A549 (cell line): ENCODE measurements around the gene GDF9. TPM values are rescaled to one million over a fixed set of nuclear protein-coding genes. Genes with fewer than 3 reads are reported as not detected.

Source experiments
- ATAC-seq, 2 experiments: fragments of 200-7000 bp in 1 of 2; fragments of >200 bp in 1 of 2; cut with Nextera tagmentation in 1 of 2; cut with Tn5 transposase in 1 of 2; 3 replicates each; pipeline versions ENCODE4 v1.8.0 to v1.9.1; 2018 to 2020; ENCODE audit warnings: mild to moderate bottlenecking in 1 of 2, moderate library complexity in 1 of 2
- CTCF ChIA-PET: fragments of 300-600 bp; sonication (Branson Sonifier 250); formaldehyde crosslinking; extraction: SDS; loops from one replicate; lab custom pipeline; 2021; ENCODE audit warnings: antibody characterized with exemption, inconsistent platforms; lab: Yijun Ruan, JAX
- POLR2A ChIA-PET: fragments of 350-600 bp; formaldehyde crosslinking; extraction: SDS; loops from one replicate; lab custom pipeline; 2021; ENCODE audit warnings: antibody characterized with exemption, inconsistent platforms; lab: Yijun Ruan, JAX
- DNase-seq, 2 experiments: peaks; one replicate each; pipeline versions ENCODE4 v3.0.0 to v3.0.0-alpha.2; 2011 to 2016; ENCODE audit warnings: low read depth in 1 of 2, low spot score in 1 of 2
- FAIRE-seq: peaks from 2 replicates; lab custom pipeline; 2011; peaks lifted over from hg19 to GRCh38; lab: Jason Lieb, UNC
- H3K27ac ChIP-seq, 2 experiments: fragments of >200 bp; sonication (Bioruptor Twin); formaldehyde crosslinking; 3 replicates each; pipeline ENCODE4 v1.5.1; 2016 to 2017
- H3K4me1 ChIP-seq: fragments of >200 bp; sonication (Bioruptor Twin); formaldehyde crosslinking; 3 replicates; pipeline ENCODE4 v1.6.1; 2016
- H3K4me2 ChIP-seq: fragments of >200 bp; sonication (Bioruptor Twin); formaldehyde crosslinking; 3 replicates; pipeline ENCODE4 v1.6.1; 2016
- H3K4me3 ChIP-seq: fragments of >200 bp; sonication (Bioruptor Twin); formaldehyde crosslinking; 3 replicates; pipeline ENCODE4 v1.5.1; 2016
- H3K9me3 ChIP-seq: fragments of >200 bp; sonication (Bioruptor Twin); formaldehyde crosslinking; 3 replicates; pipeline ENCODE4 v1.6.1; 2016
- ATOH8 ChIP-seq: fragments of 250-450 bp; sonication (Bioruptor Pico); IDR thresholded peaks from 2 replicates; pipeline ENCODE4 v1.5.0; 2020; ENCODE audit warnings: low read depth, mild to moderate bottlenecking, moderate library complexity
- BHLHE40 ChIP-seq: IDR thresholded peaks from 2 replicates; pipeline ENCODE4 v1.6.1; 2012; ENCODE audit warnings: low read depth, low read length, inconsistent platforms
- CBX2 ChIP-seq: fragments of 200-600 bp; sonication (generic); IDR thresholded peaks from 2 replicates; pipeline ENCODE4 v1.6.1; 2016; ENCODE audit warnings: low read depth, mild to moderate bottlenecking, borderline replicate concordance
- CBX8 ChIP-seq: fragments of 200-600 bp; sonication (generic); IDR thresholded peaks from 2 replicates; pipeline ENCODE4 v1.6.1; 2016
- CEBPB ChIP-seq, 2 experiments: fragments of >200 bp in 1 of 2; sonication (Bioruptor Twin) in 1 of 2; formaldehyde crosslinking in 1 of 2; IDR thresholded peaks; 2 replicates each; pipeline ENCODE4 v1.6.1; 2012 to 2016
- CHD2 ChIP-seq: fragments of 150-350 bp; IDR thresholded peaks from 2 replicates; pipeline ENCODE4 v1.6.1; 2014; ENCODE audit warnings: low read length; ENCODE audit not compliant: partially characterized antibody
- FOSB ChIP-seq: fragments of 250-450 bp; sonication (Bioruptor Pico); IDR thresholded peaks from 2 replicates; pipeline ENCODE4 v1.5.0; 2020; ENCODE audit warnings: mild to moderate bottlenecking, moderate library complexity
- FOSL2 ChIP-seq, 2 experiments: fragments of 450-650 bp in 1 of 2; fragments of >200 bp in 1 of 2; sonication (Bioruptor Twin) in 1 of 2; formaldehyde crosslinking; IDR thresholded peaks; 2 replicates each; pipeline versions ENCODE4 v1.5.0 to v1.6.1; 2016 to 2020; ENCODE audit warnings: mild to moderate bottlenecking in 1 of 2, moderate library complexity in 1 of 2
- FOXS1 ChIP-seq: fragments of 250-450 bp; sonication (Bioruptor Pico); IDR thresholded peaks from 2 replicates; pipeline ENCODE4 v1.5.0; 2020; ENCODE audit warnings: mild to moderate bottlenecking, moderate library complexity
- GATA3 ChIP-seq: IDR thresholded peaks from 2 replicates; pipeline ENCODE4 v1.6.1; 2012; ENCODE audit warnings: borderline replicate concordance
- HDAC2 ChIP-seq: fragments of 200-600 bp; sonication (generic); IDR thresholded peaks from 2 replicates; pipeline ENCODE4 v1.6.1; 2016
- HEYL ChIP-seq: fragments of 250-450 bp; sonication (Bioruptor Pico); IDR thresholded peaks from 2 replicates; pipeline ENCODE4 v1.8.0; 2021; ENCODE audit warnings: mild to moderate bottlenecking, moderate library complexity
- HMGXB4 ChIP-seq: fragments of 250-450 bp; sonication (Bioruptor Pico); IDR thresholded peaks from 2 replicates; pipeline ENCODE4 v1.5.0; 2021; ENCODE audit warnings: mild to moderate bottlenecking, moderate library complexity, borderline replicate concordance
- HOXB13 ChIP-seq: fragments of 250-450 bp; sonication (Bioruptor Pico); IDR thresholded peaks from 2 replicates; pipeline ENCODE4 v1.5.0; 2020; ENCODE audit warnings: low read depth, mild to moderate bottlenecking, moderate library complexity
- JUN ChIP-seq, 2 experiments: fragments of >200 bp; sonication (Bioruptor Twin); formaldehyde crosslinking; IDR thresholded peaks; 2 replicates in 1 of 2; 3 replicates in 1 of 2; pipeline ENCODE4 v1.6.1; 2016 to 2017
- JUNB ChIP-seq: fragments of >200 bp; sonication (Bioruptor Twin); formaldehyde crosslinking; IDR thresholded peaks from 2 replicates; pipeline ENCODE4 v1.6.1; 2016
- KDM5A ChIP-seq: fragments of 200-600 bp; sonication (generic); IDR thresholded peaks from 2 replicates; pipeline ENCODE4 v1.6.1; 2016; ENCODE audit warnings: antibody characterized with exemption, mild to moderate bottlenecking
- MAZ ChIP-seq: fragments of 150-350 bp; IDR thresholded peaks from 2 replicates; pipeline ENCODE4 v1.6.1; 2014; ENCODE audit warnings: antibody characterized with exemption, low read depth, low read length, borderline replicate concordance
- MYC ChIP-seq: IDR thresholded peaks from 2 replicates; pipeline ENCODE4 v1.6.1; 2012; ENCODE audit warnings: mild to moderate bottlenecking, inconsistent platforms, low read length, improper control_type of control experiment, borderline replicate concordance
- NPAS2 ChIP-seq: fragments of 250-450 bp; sonication (Bioruptor Pico); IDR thresholded peaks from 2 replicates; pipeline ENCODE4 v1.8.0; 2022; ENCODE audit warnings: mild to moderate bottlenecking, moderate library complexity, borderline replicate concordance
- POLR2AphosphoS2 ChIP-seq: conservative IDR thresholded peaks from 2 replicates; pipeline ENCODE4 v1.6.1; 2012; ENCODE audit warnings: low read length, improper control_type of control experiment, inconsistent platforms
- RAD21 ChIP-seq, 2 experiments: fragments of >200 bp in 1 of 2; sonication (Bioruptor Twin) in 1 of 2; formaldehyde crosslinking in 1 of 2; IDR thresholded peaks in 1 of 2; conservative IDR thresholded peaks in 1 of 2; 2 replicates in 1 of 2; 3 replicates in 1 of 2; pipeline ENCODE4 v1.6.1; 2012 to 2018; ENCODE audit warnings: inconsistent platforms in 1 of 2
- RARB ChIP-seq: fragments of 250-450 bp; sonication (Bioruptor Pico); IDR thresholded peaks from 2 replicates; pipeline ENCODE4 v1.8.0; 2021; ENCODE audit warnings: mild to moderate bottlenecking, moderate library complexity
- RNF2 ChIP-seq: fragments of 200-600 bp; sonication (generic); IDR thresholded peaks from 2 replicates; pipeline ENCODE4 v1.6.1; 2016; ENCODE audit warnings: low read depth, mild to moderate bottlenecking, antibody characterized with exemption, moderate library complexity, borderline replicate concordance
- SMC3 ChIP-seq: fragments of >200 bp; sonication (Bioruptor Twin); formaldehyde crosslinking; IDR thresholded peaks from 3 replicates; pipeline ENCODE4 v1.6.1; 2018; ENCODE audit warnings: inconsistent platforms
- TFCP2L1 ChIP-seq: fragments of 250-450 bp; sonication (Bioruptor Pico); IDR thresholded peaks from 2 replicates; pipeline ENCODE4 v1.5.0; 2021; ENCODE audit warnings: mild to moderate bottlenecking
- ZC3H11A ChIP-seq: fragments of 450-650 bp; IDR thresholded peaks from 2 replicates; pipeline ENCODE4 v1.6.1; 2014; ENCODE audit warnings: antibody characterized with exemption, mild to moderate bottlenecking
- ZFP36 ChIP-seq: fragments of 450-650 bp; IDR thresholded peaks from 2 replicates; pipeline ENCODE4 v1.6.1; 2014; ENCODE audit warnings: borderline replicate concordance; ENCODE audit not compliant: partially characterized antibody
- ZSCAN20 ChIP-seq: fragments of 250-450 bp; sonication (Bioruptor Pico); IDR thresholded peaks from 2 replicates; pipeline ENCODE4 v1.8.0; 2022; ENCODE audit warnings: mild to moderate bottlenecking, moderate library complexity
- WGBS: methylation state at CpG from one replicate; pipeline ENCODE4 v1.1.6; 2017; ENCODE audit errors: missing lambda C conversion rate; 5-methylcytosine and 5-hydroxymethylcytosine counted together
- polyA minus RNA-seq: library from RNA; depleted of rRNA, polyadenylated mRNA; stranded (reverse); fragments of >200 nt; gene quantifications from 2 replicates; pipeline ENCODE4 v1.2.3, GENCODE V29; 2011; rRNA and poly(A)+ RNA removed
- polyA plus RNA-seq, 4 experiments: library from polyadenylated mRNA; depleted of rRNA in 3 of 4; stranded (reverse); fragments of >200 nt; fragmentation: RNase III in 1 of 4; extraction: RNeasy Plus Mini Kit Qiagen cat#74134 plus additional on column Dnase treatment in 1 of 4; gene quantifications; 2 replicates in 3 of 4; 3 replicates in 1 of 4; pipeline ENCODE4 v1.2.3, GENCODE V29; 2011 to 2017
- TF ChIP-seq, protein P1 (sequence below): fragments of >200 bp; sonication (Bioruptor Twin); formaldehyde crosslinking; IDR thresholded peaks from 2 replicates; pipeline ENCODE4 v1.6.1; 2016
- TF ChIP-seq, protein P2 (sequence below): fragments of >200 bp; sonication (Bioruptor Twin); formaldehyde crosslinking; IDR thresholded peaks from 3 replicates; pipeline ENCODE4 v1.5.1; 2016
- TF ChIP-seq, protein P3 (sequence below): IDR thresholded peaks from 2 replicates; pipeline ENCODE4 v1.6.1; 2012
- TF ChIP-seq, protein P4 (sequence below): IDR thresholded peaks from 2 replicates; pipeline ENCODE4 v1.6.1; 2012; ENCODE audit warnings: low read depth, borderline replicate concordance

The GDF9 gene
- polyA plus RNA-seq (2011; rRNA removed): 0.83 and 0.85 TPM in 2 replicates
- polyA plus RNA-seq (2012; cell fraction: cytosol; rRNA removed): 0.24 and 0.31 TPM in 2 replicates
- 0.28 and 0.54 TPM in 2 replicates for polyA plus RNA-seq (2012; cell fraction: nucleus; rRNA removed)
- polyA plus RNA-seq (2017; fragmentation: RNase III; extraction: RNeasy Plus Mini Kit Qiagen cat#74134 plus additional on column Dnase treatment): 0.25 to 0.49 TPM (median 0.37 TPM) in 3 replicates
- 0.25 and 0.34 TPM in 2 replicates for polyA minus RNA-seq

- peak within 1 kb of the TSS; percentile 92 for H3K4me2 ChIP-seq
- peaks cover 12% of the 10 kb centered on the region; the same call in 1 of the 3 replicates for H3K4me1 ChIP-seq
- ChIA-PET CTCF (interaction anchor here (0.6 to 7.6 kb wide), 11 partner anchors 10 to 480 kb away, joined by 3 to 69 read pairs (median 4); partner anchors contain the start of gene SHROOM1), POLR2A (interaction anchor here (0.6 to 1.4 kb wide), 7 partner anchors 22 to 185 kb away, joined by 3 to 9 read pairs (median 3); partner anchors contain the start of genes HSPA4 and SHROOM1)
- peak; percentile 98 to 99 for ATAC-seq
- peak; percentile 98 to 100 for DNase-seq
- under 1% methylated on average over 43 of the region's 55 CpGs for WGBS
- FAIRE-seq: peak; percentile 88
- H3K27ac ChIP-seq: peak within 1 kb of the TSS; percentile 92 to 95
- H3K4me3 ChIP-seq: peak within 1 kb of the TSS; percentile 73
- no peaks in the 10 kb centered on the region for H3K9me3 ChIP-seq
- TF ChIP-seq MAZ (no peak), GATA3 (peak; percentile 69; the same call in 1 of the 2 replicates), ZC3H11A (no peak), RAD21 (conservative IDR thresholded peaks at IDR 0.05 in 1 of 2, IDR thresholded peaks at IDR 0.05 in 1 of 2) (peak; percentile 48 to 56), CHD2 (no peak), TFCP2L1 (CRISPR knock-in tag) (no peak), JUNB (no peak), HEYL (CRISPR knock-in tag) (no peak), RNF2 (no peak), SMC3 (peak; percentile 53), KDM5A (peak; percentile 53), FOXS1 (CRISPR knock-in tag) (no peak), RARB (CRISPR knock-in tag) (no peak), HOXB13 (no peak), JUN (IDR thresholded peaks at IDR 0.05) (peak; percentile 88 to 93), NPAS2 (CRISPR knock-in tag) (no peak), POLR2AphosphoS2 (no peak), ZFP36 (no peak), HDAC2 (no peak), FOSB (CRISPR knock-in tag) (no peak), ZSCAN20 (no peak), ATOH8 (CRISPR knock-in tag) (no peak), CBX2 (no peak), CBX8 (no peak), CEBPB (IDR thresholded peaks at IDR 0.05) (peak in 1 of 2 experiments; percentile 27; a peak in 1 of 4 replicates), BHLHE40 (peak; percentile 70; the same call in 1 of the 2 replicates), HMGXB4 (CRISPR knock-in tag) (no peak), FOSL2 (IDR thresholded peaks at IDR 0.05) (no peak), FOSL2 (CRISPR knock-in tag; IDR thresholded peaks at IDR 0.05) (0 out of 2 replicates have a peak, but pooled peaks have one; percentile 25), MYC (no peak)
- TF ChIP-seq, protein P1, sequence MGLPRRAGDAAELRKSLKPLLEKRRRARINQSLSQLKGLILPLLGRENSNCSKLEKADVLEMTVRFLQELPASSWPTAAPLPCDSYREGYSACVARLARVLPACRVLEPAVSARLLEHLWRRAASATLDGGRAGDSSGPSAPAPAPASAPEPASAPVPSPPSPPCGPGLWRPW: no peak
- TF ChIP-seq, protein P2, sequence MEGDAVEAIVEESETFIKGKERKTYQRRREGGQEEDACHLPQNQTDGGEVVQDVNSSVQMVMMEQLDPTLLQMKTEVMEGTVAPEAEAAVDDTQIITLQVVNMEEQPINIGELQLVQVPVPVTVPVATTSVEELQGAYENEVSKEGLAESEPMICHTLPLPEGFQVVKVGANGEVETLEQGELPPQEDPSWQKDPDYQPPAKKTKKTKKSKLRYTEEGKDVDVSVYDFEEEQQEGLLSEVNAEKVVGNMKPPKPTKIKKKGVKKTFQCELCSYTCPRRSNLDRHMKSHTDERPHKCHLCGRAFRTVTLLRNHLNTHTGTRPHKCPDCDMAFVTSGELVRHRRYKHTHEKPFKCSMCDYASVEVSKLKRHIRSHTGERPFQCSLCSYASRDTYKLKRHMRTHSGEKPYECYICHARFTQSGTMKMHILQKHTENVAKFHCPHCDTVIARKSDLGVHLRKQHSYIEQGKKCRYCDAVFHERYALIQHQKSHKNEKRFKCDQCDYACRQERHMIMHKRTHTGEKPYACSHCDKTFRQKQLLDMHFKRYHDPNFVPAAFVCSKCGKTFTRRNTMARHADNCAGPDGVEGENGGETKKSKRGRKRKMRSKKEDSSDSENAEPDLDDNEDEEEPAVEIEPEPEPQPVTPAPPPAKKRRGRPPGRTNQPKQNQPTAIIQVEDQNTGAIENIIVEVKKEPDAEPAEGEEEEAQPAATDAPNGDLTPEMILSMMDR: peak; percentile 39
- TF ChIP-seq, protein P3, sequence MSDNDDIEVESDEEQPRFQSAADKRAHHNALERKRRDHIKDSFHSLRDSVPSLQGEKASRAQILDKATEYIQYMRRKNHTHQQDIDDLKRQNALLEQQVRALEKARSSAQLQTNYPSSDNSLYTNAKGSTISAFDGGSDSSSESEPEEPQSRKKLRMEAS: peak; percentile 68
- TF ChIP-seq, protein P4, sequence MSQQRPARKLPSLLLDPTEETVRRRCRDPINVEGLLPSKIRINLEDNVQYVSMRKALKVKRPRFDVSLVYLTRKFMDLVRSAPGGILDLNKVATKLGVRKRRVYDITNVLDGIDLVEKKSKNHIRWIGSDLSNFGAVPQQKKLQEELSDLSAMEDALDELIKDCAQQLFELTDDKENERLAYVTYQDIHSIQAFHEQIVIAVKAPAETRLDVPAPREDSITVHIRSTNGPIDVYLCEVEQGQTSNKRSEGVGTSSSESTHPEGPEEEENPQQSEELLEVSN: peak; percentile 65; the same call in 1 of the 2 replicates
These were observed at the start of gene GDF9, which contains the start of gene UQCRQ for GRCh38 chr5:132866342-132867045. Gene GDF9 (minus strand): TSS chr5:132866469. CDS start chr5:132864533, 1,936 bp downstream. Gene UQCRQ (plus strand): TSS chr5:132866642. CDS start chr5:132866882, 240 bp downstream.
